NT2/D1 (cell line): ENCODE measurements around the gene CEP95.

Source experiments
- SUZ12 ChIP-seq: IDR thresholded peaks from 2 replicates; pipeline ENCODE4 v1.6.1; 2011; ENCODE audit not compliant: insufficient read length, insufficient read depth; ENCODE audit errors: extremely low read depth
- YY1 ChIP-seq: IDR thresholded peaks from 2 replicates; pipeline ENCODE4 v1.6.1; 2011; ENCODE audit not compliant: insufficient read length, insufficient read depth
- ZNF274 ChIP-seq: IDR thresholded peaks from 2 replicates; pipeline ENCODE4 v1.6.1; 2011; ENCODE audit warnings: mild to moderate bottlenecking, low read depth, low read length

GRCh38 chr17:64503821-64504768 lies 2.7 kb upstream of the CEP95 start:
- no peak for TF ChIP-seq SUZ12
- no peak for TF ChIP-seq ZNF274
- no peak for TF ChIP-seq YY1
